Chondrocyte (in vitro differentiated cells): ENCODE results near the gene CFAP46. TPM values are rescaled to one million over a fixed set of nuclear protein-coding genes. Genes with fewer than 3 reads are reported as not detected.
A peak's percentile ranks its signal among the peaks of the same experiment; 100 is the strongest.

Experiments used
- DNase-seq: peaks from one replicate; pipeline ENCODE4 v3.0.0; 2021; ENCODE audit warnings: mixed read lengths, low spot score
- H3K27ac Mint-ChIP-seq: one replicate; pipeline ENCODE4 v1.8.0; 2021; ENCODE audit warnings: mild to moderate bottlenecking, moderate library complexity, mixed read lengths; ENCODE audit not compliant: unreplicated experiment
- H3K27me3 Mint-ChIP-seq: 2 replicates; pipeline ENCODE4 v1.8.0; 2021; ENCODE audit warnings: low read depth, mixed read lengths
- H3K36me3 Mint-ChIP-seq: 2 replicates; pipeline ENCODE4 v1.8.0; 2021; ENCODE audit warnings: low read depth, mixed read lengths
- H3K4me1 Mint-ChIP-seq: 2 replicates; pipeline ENCODE4 v1.8.0; 2021; ENCODE audit warnings: low read depth, mild to moderate bottlenecking, mixed read lengths
- H3K4me3 Mint-ChIP-seq: one replicate; pipeline ENCODE4 v1.8.0; 2021; ENCODE audit warnings: mild to moderate bottlenecking, moderate library complexity, mixed read lengths; ENCODE audit not compliant: unreplicated experiment
- H3K9me3 Mint-ChIP-seq: 2 replicates; pipeline ENCODE4 v1.8.0; 2021; ENCODE audit warnings: low read depth, mixed read lengths
- CTCF ChIP-seq: fragments of 200-600 bp; sonication (generic); IDR thresholded peaks from 2 replicates; pipeline ENCODE4 v1.5.0; 2021; ENCODE audit warnings: antibody characterized with exemption, mild to moderate bottlenecking, moderate library complexity
- total RNA-seq: library from RNA; stranded (reverse); gene quantifications from 3 replicates; pipeline ENCODE4 v1.2.1, GENCODE V29; 2021

CFAP46 gene
- total RNA-seq, 1 donor from 2014 or later: 0.92 TPM

DNA sequence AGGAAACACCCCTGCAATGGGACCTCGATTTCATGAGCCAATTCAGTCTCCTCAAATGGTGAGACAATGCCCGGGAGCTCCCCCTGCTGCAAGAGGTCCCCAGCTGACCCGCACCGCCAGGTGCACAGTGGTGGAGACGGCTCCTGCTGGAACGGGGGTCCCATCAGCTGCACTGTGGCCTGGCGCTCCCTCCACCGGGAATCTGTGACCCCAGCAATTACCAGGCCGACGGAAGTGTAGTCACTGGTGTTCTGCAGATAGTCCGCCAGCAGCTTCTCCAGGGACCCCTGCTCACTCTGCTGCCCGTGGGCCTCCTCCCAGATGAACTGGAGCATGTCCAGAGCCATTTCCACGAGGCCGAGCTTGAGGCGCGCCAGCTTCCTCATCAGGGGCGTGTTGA lies 91.5 kb downstream of the CFAP46 start:
- H3K27ac Mint-ChIP-seq: no peak overlapping the region
- H3K9me3 Mint-ChIP-seq: peaks cover 16% of the 10 kb centered on the region
- H3K4me3 Mint-ChIP-seq: no peak overlapping the region
- DNase-seq: peak; percentile 75
- no peak for TF ChIP-seq CTCF
- peaks cover 5% of the 10 kb centered on the region for H3K4me1 Mint-ChIP-seq
- H3K27me3 Mint-ChIP-seq: peaks cover 45% of the 10 kb centered on the region
- H3K36me3 Mint-ChIP-seq: peaks cover 4% of the 10 kb centered on the region

DNA sequence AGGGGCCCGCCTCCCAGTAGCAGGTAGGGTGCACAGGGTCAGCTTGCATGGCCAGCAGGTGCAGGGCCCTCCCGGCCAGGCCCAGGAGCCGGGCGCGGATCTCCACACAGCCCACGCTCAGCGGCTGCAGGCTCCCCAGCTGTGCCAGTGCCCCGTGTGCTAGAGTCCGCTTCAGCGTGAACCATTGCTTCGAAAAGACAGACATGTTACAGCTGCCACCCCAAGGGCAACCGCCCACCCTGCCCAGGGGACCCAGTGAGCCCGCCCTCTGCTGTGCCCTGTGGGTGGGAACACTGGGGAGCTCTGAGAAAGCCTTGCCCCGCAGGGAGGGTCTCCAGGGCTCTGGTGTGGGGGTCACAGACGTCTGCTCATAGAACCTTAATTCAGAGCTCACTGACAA lies 92.1 kb downstream of the CFAP46 start:
- peak; percentile 84 for DNase-seq
- Mint-ChIP-seq H3K4me1 (peaks cover 5% of the 10 kb centered on the region), H3K27ac (no peak overlapping the region), H3K36me3 (peaks cover 4% of the 10 kb centered on the region), H3K27me3 (peaks cover 42% of the 10 kb centered on the region), H3K9me3 (peaks cover 9% of the 10 kb centered on the region), H3K4me3 (no peak overlapping the region)
- no peak for TF ChIP-seq CTCF

DNA sequence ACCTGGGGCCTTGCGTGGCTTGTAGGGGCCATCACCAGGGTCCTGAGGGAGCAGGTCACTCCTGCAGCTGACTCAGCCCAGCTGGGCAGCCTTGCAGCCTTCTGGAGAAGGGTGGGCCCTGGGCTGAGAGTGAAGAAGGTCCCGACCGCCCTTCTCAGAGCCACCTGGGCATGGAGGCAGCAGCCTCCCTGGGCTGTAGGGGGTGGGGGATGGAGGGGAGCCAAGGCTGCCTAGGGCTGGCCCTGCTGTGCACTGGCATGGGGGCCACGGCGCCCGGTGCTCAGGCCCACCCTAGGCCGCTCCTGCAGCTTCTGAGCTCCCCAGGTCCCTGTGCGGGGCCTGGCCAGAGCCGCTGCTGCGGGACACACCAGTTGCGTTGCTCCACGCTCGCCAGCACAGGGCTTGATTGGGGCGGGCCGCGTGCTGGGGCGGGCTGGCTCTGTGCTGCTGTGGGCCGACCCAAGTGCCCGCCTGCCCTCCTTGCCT lies 92.8 kb downstream of the CFAP46 start:
- Mint-ChIP-seq H3K4me3 (no peak overlapping the region), H3K36me3 (peaks cover 4% of the 10 kb centered on the region), H3K27ac (no peak overlapping the region), H3K9me3 (peaks cover 6% of the 10 kb centered on the region), H3K27me3 (peaks cover 39% of the 10 kb centered on the region), H3K4me1 (peaks cover 5% of the 10 kb centered on the region)
- TF ChIP-seq CTCF: no peak
- DNase-seq: peak; percentile 82

DNA sequence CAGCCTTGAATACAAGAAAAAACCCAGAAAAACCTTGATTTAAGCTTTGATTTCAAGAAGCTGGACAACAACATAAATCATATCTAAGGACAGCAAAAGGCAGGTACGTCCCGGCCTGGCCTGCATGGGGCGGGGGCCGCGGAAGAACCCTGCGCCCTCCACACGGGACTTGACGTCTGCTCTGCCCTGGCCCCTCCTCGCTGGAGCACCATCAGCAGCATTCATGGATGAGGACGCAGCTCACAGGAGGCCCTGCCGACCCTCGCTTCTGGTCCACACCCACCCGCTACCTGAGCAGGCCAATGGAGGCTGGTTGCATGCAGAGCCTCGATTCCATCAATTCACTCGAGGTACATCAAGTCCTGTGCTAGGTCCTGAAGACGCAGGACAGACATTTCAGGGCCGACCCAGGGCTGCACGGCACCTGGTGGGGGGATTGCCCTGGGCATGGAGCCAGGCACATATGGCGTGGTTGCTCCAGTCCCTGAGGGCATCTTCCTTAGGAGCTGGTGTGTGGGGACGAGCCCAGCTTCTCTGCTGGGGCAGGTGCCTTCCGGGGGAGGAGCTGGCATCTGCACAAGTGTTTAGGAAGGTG lies 93.3 kb downstream of the CFAP46 start:
- peaks cover 37% of the 10 kb centered on the region for H3K27me3 Mint-ChIP-seq
- DNase-seq: peak; percentile 84
- peaks cover 5% of the 10 kb centered on the region for H3K4me1 Mint-ChIP-seq
- no peak for TF ChIP-seq CTCF
- no peak overlapping the region for H3K4me3 Mint-ChIP-seq
- H3K27ac Mint-ChIP-seq: no peak overlapping the region
- peaks cover 5% of the 10 kb centered on the region for H3K9me3 Mint-ChIP-seq
- H3K36me3 Mint-ChIP-seq: peaks cover 4% of the 10 kb centered on the region

DNA sequence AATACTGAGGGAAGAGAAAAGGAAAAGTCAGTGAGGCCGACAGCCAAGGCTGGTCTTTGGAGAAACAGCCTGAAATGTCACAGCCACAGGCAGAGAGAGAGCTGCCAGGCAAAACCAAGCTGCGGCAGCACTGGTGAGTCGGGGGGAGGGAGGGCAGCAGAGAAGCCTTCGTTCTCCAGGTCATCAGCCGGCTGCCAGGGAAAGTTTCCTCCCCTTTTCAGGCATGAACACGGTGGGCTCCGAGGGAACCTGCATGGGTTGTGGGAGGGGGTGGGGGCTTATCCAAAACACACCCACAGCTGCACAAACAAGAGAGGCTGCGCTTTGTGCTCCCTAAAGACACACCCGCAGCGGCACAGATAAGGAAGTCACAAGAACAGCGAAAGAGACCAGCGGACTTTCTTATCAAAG lies 94.1 kb downstream of the CFAP46 start:
- Mint-ChIP-seq H3K4me3 (no peak overlapping the region), H3K27me3 (peaks cover 32% of the 10 kb centered on the region), H3K27ac (no peak overlapping the region), H3K4me1 (peaks cover 5% of the 10 kb centered on the region), H3K9me3 (no peaks in the 10 kb centered on the region), H3K36me3 (peaks cover 2% of the 10 kb centered on the region)
- no peak for TF ChIP-seq CTCF
- no peak for DNase-seq
